GM21423 (cell line): ENCODE data around the gene CDK5RAP1.

Source experiments
- ATAC-seq: cut with Tn5 transposase; IDR thresholded peaks from one replicate; pipeline ENCODE4 v1.9.1; 2021; ENCODE audit warnings: mild to moderate bottlenecking, moderate library complexity; ENCODE audit not compliant: unreplicated experiment

The CDK5RAP1 gene

GRCh38 chr20:33388268-33388667, 13.1 kb downstream of the CDK5RAP1 start:
- no peak for ATAC-seq

GRCh38 chr20:33387177-33387576, 14.1 kb downstream of the CDK5RAP1 start:
- ATAC-seq: no peak

GRCh38 chr20:33386673-33387072, 14.6 kb downstream of the CDK5RAP1 start:
- ATAC-seq: no peak

- ATAC-seq: no peak
Measured at GRCh38 chr20:33377366-33377765, 24.0 kb downstream of the CDK5RAP1 start.

- ATAC-seq: no peak
Measured at GRCh38 chr20:33373735-33374605, 27.3 kb downstream of the CDK5RAP1 start.

GRCh38 chr20:33372993-33373441, 28.3 kb downstream of the CDK5RAP1 start:
- no peak for ATAC-seq

- ATAC-seq: no peak
Measured at GRCh38 chr20:33370291-33370690, 31.0 kb downstream of the CDK5RAP1 start.

- no peak for ATAC-seq
Measured at GRCh38 chr20:33362898-33363297, 38.4 kb downstream of the CDK5RAP1 start.

GRCh38 chr20:33359399-33360261, 41.7 kb downstream of the CDK5RAP1 start:
- no peak for ATAC-seq

- ATAC-seq: no peak
Measured at GRCh38 chr20:33353013-33353402, 48.3 kb downstream of the CDK5RAP1 start.

- no peak for ATAC-seq
Measured at GRCh38 chr20:33352258-33353012, 48.9 kb downstream of the CDK5RAP1 start.

- no peak for ATAC-seq
Measured at GRCh38 chr20:33351696-33352095, 49.6 kb downstream of the CDK5RAP1 start.

- ATAC-seq: no peak
Measured at GRCh38 chr20:33349493-33349892, 51.8 kb downstream of the CDK5RAP1 start.

GRCh38 chr20:33348136-33348937, 53.0 kb downstream of the CDK5RAP1 start:
- no peak for ATAC-seq

- no peak for ATAC-seq
Measured at GRCh38 chr20:33345342-33345741, 56.0 kb downstream of the CDK5RAP1 start.

GRCh38 chr20:33343521-33343920, 57.8 kb downstream of the CDK5RAP1 start:
- ATAC-seq: no peak

GRCh38 chr20:33339515-33340058, 61.7 kb downstream of the CDK5RAP1 start:
- ATAC-seq: no peak

GRCh38 chr20:33338467-33339258, 62.7 kb downstream of the CDK5RAP1 start:
- no peak for ATAC-seq

- ATAC-seq: no peak
Measured at GRCh38 chr20:33337531-33338165, 63.7 kb downstream of the CDK5RAP1 start.
